ENCODE data around the gene RDH16.
"Not testable (repeated sequence)": the region's sequence is repeated elsewhere in the genome, so short reads cannot be mapped to it uniquely, and the experiment has no call there.

RDH16 gene

DNA sequence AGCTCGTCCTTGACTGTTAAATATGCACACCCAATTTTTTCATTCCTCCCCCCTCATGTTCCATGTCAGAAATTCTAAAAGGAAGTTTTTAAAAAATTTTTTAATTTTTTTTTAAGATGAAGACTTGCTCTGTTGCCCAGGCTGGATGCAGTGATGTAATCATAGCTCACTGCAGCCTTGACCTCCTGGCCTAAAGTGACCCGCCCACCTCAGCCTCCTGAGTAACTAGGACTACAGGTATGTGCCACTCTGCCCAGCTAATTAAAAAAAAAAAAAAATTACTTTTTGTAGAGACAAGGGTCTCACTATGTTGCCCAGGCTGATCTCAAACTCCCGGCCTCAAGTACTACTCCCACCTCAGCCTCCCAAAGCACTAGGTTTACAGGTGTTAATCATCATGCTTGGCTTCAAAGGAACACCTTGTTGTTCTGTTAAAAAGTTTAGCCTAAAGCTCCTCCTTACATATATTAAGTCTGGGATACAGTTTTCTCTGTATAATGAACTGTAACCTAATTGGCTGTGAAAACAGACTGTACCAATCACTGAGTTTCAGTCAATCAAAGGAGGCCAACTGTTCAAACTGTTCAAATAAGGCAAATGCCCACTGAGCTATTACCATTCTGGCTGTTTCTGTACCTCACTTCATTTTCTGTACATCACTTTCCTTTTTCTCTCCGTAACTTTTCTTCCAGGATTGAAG is 41.0 kb downstream of the RDH16 start:
- H3K4me1 ChIP-seq (ENCODE audit: insufficient read depth, low read length, severe bottlenecking): no peaks in the 10 kb centered on the region
- H3K36me3 ChIP-seq (ENCODE audit: insufficient read depth, low read length): no peaks in the 10 kb centered on the region
- H3K9me3 ChIP-seq (ENCODE audit: low read length): no peaks in the 10 kb centered on the region
- no peaks in the 10 kb centered on the region for H3K79me2 ChIP-seq (ENCODE audit: insufficient read depth, low read length)
- TF ChIP-seq EZH2 (IDR thresholded peaks at IDR 0.05; ENCODE audit: borderline replicate concordance, low read length): no peak
- no peaks in the 10 kb centered on the region for H3K9me2 ChIP-seq (ENCODE audit: low read depth, low read length)
- no peak overlapping the region for H3K4me3 ChIP-seq (ENCODE audit: low read depth, low read length, poor library complexity, severe bottlenecking)
- no peaks in the 10 kb centered on the region for H3F3A ChIP-seq (ENCODE audit: insufficient read depth, low read length)
- H3K4me2 ChIP-seq (ENCODE audit: low read length): no peak overlapping the region
- H4K20me1 ChIP-seq (ENCODE audit: insufficient read depth, low read length): no peaks in the 10 kb centered on the region
- no peak overlapping the region for H3K27ac ChIP-seq (ENCODE audit: low read depth, low read length, poor library complexity, severe bottlenecking)
- H3K27me3 ChIP-seq (ENCODE audit: insufficient read depth, low read length): no peaks in the 10 kb centered on the region
- H2AFZ ChIP-seq (ENCODE audit: low read length): no peak overlapping the region
- no peak overlapping the region for H3K9ac ChIP-seq (ENCODE audit: low read length)

GRCh38 chr12:56914724-56915123 is 42.7 kb downstream of the RDH16 start:
- Histone ChIP-seq H3K36me3 (ENCODE audit: insufficient read depth, low read length) (no peaks in the 10 kb centered on the region), H3K9me2 (ENCODE audit: low read depth, low read length) (no peaks in the 10 kb centered on the region), H3K27ac (ENCODE audit: low read depth, low read length, poor library complexity, severe bottlenecking) (no peak overlapping the region), H3K4me3 (ENCODE audit: low read depth, low read length, poor library complexity, severe bottlenecking) (no peak overlapping the region), H3K9me3 (ENCODE audit: low read length) (no peaks in the 10 kb centered on the region), H3K4me1 (ENCODE audit: insufficient read depth, low read length, severe bottlenecking) (no peaks in the 10 kb centered on the region), H4K20me1 (ENCODE audit: insufficient read depth, low read length) (no peaks in the 10 kb centered on the region), H3K27me3 (ENCODE audit: insufficient read depth, low read length) (no peaks in the 10 kb centered on the region), H3K9ac (ENCODE audit: low read length) (no peak overlapping the region), H3F3A (ENCODE audit: insufficient read depth, low read length) (no peaks in the 10 kb centered on the region), H3K79me2 (ENCODE audit: insufficient read depth, low read length) (no peaks in the 10 kb centered on the region), H2AFZ (ENCODE audit: low read length) (no peak overlapping the region), H3K4me2 (ENCODE audit: low read length) (no peak overlapping the region)
- TF ChIP-seq EZH2 (IDR thresholded peaks at IDR 0.05; ENCODE audit: borderline replicate concordance, low read length): no peak
- TF ChIP-seq CTCF (IDR thresholded peaks at IDR 0.05; ENCODE audit: low read length): no peak

DNA sequence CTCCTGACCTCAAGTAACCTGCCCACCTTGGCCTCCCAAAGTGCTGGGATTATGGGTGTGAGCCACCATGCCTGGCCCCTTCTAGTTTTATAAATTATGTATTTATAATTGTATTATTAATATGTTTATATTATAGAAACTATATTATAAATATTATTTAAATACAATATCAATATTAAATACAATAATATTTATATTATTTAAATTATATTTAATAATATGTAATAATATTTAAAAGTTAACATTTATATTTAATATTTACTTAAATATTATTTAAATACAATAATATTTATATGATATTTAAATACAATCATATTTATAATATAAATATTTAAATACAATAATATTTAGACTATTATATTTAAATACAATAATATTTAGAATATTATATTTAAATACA is 43.2 kb downstream of the RDH16 start:
- H3F3A ChIP-seq (ENCODE audit: insufficient read depth, low read length): no peaks in the 10 kb centered on the region
- H3K9ac ChIP-seq (ENCODE audit: low read length): no peak overlapping the region
- no peaks in the 10 kb centered on the region for H4K20me1 ChIP-seq (ENCODE audit: insufficient read depth, low read length)
- no peaks in the 10 kb centered on the region for H3K27me3 ChIP-seq (ENCODE audit: insufficient read depth, low read length)
- no peaks in the 10 kb centered on the region for H3K36me3 ChIP-seq (ENCODE audit: insufficient read depth, low read length)
- TF ChIP-seq EZH2 (IDR thresholded peaks at IDR 0.05; ENCODE audit: borderline replicate concordance, low read length) (no peak), CTCF (IDR thresholded peaks at IDR 0.05; ENCODE audit: low read length) (no peak)
- H3K79me2 ChIP-seq (ENCODE audit: insufficient read depth, low read length): no peaks in the 10 kb centered on the region
- H3K9me2 ChIP-seq (ENCODE audit: low read depth, low read length): no peaks in the 10 kb centered on the region
- no peak overlapping the region for H3K27ac ChIP-seq (ENCODE audit: low read depth, low read length, poor library complexity, severe bottlenecking)
- H3K4me2 ChIP-seq (ENCODE audit: low read length): no peak overlapping the region
- no peak overlapping the region for H3K4me3 ChIP-seq (ENCODE audit: low read depth, low read length, poor library complexity, severe bottlenecking)
- H3K4me1 ChIP-seq (ENCODE audit: insufficient read depth, low read length, severe bottlenecking): no peaks in the 10 kb centered on the region
- 0 out of 2 replicates have a peak, but pooled peaks cover under 1% of the 10 kb centered on the region for H3K9me3 ChIP-seq (ENCODE audit: low read length)
- no peak overlapping the region for H2AFZ ChIP-seq (ENCODE audit: low read length)

DNA sequence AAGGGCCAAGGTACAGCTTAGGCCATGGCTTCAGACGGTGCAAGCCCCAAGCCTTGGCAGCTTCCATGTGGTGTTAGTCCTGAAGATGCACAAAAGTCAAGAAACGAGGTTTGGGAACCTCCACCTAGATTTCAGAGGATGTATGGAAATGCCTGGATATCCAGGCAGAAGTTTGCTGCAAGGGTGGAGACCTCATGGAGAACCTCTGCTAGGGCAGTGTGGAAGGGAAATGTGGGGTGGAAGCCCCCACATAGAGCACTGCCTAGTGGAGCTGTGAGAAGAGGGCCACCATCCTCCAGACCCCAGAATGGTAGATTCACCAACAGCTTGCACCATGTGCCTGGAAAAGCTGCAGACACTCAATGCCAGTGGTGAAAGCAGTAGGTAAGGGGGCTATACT is 48.0 kb downstream of the RDH16 start:
- not testable (repeated sequence) for H3K9ac ChIP-seq (ENCODE audit: low read length); H3F3A ChIP-seq (ENCODE audit: insufficient read depth, low read length); H3K79me2 ChIP-seq (ENCODE audit: insufficient read depth, low read length); H3K9me2 ChIP-seq (ENCODE audit: low read depth, low read length); H3K4me1 ChIP-seq (ENCODE audit: insufficient read depth, low read length, severe bottlenecking); H4K20me1 ChIP-seq (ENCODE audit: insufficient read depth, low read length); H3K4me3 ChIP-seq (ENCODE audit: low read depth, low read length, poor library complexity, severe bottlenecking); H2AFZ ChIP-seq (ENCODE audit: low read length); H3K27ac ChIP-seq (ENCODE audit: low read depth, low read length, poor library complexity, severe bottlenecking); H3K27me3 ChIP-seq (ENCODE audit: insufficient read depth, low read length); H3K4me2 ChIP-seq (ENCODE audit: low read length); H3K36me3 ChIP-seq (ENCODE audit: insufficient read depth, low read length); H3K9me3 ChIP-seq (ENCODE audit: low read length)

Measured in OCI-LY1 (cell line).